Measurements from ENCODE around the gene ZNF789. TPM values are rescaled to one million over a fixed set of nuclear protein-coding genes. Genes with fewer than 3 reads are reported as not detected.
"Not testable (repeated sequence)": the region's sequence is repeated elsewhere in the genome, so short reads cannot be mapped to it uniquely, and the experiment has no call there.

Gene ZNF789
- total RNA-seq, result 10 to 100 TPM in 1 of 4 donors, 1 to 10 TPM in 3; 3.4 to 11.5 (median 7.1) TPM

- DNase-seq (ENCODE audit: low spot score) (peak; percentile 98), ATAC-seq (ENCODE audit: low FRiP score) (peak; percentile 100)
- TF ChIP-seq CTCF (IDR thresholded peaks at IDR 0.05), result no peak
Measured at GRCh38 chr7:99472561-99473314, at the start of gene ZNF789. ZNF789 (plus strand) TSS chr7:99472890; CDS start chr7:99476457, 3,567 bp downstream.

DNA sequence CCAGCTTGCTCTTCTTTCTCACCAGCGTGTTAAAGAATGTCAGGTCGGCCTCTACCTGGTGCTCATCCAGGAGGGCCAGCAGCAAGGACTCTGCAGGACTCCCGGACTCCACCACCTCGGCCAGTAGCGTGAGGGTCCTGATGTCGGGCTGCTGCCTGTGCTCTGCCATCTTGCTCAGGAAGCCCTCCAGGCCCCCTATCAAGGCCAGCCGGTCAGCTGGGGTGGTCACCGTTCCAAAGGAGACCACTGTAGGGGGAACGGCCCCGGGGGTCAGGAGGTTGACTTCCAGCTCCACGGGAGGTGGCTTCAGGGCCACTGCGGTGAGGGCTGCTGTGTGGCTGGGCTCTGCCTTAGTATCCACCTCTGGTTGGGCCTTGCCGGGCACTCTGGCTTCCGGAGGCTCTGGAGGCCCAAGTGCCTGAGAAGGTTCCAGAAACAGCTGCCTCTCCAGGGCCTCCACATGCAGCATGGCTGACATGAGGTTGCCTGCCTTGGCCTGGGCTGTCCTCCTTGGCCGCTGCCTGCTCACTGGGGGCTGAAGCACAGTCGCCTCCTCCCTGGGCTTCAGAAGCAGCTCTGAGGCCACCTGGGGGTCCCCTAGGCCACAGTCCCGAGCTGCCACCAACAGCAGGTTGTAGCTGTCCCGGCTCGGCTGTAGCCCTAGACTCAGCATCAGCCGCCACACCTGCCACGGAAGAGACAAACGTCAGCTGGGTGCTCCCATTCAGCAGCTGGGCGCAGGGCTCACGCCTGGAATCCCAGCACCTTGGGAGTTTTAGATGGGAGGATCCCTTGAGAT is 47.6 kb upstream of the ZNF789 start:
- TF ChIP-seq CTCF (IDR thresholded peaks at IDR 0.05), result no peak
- no peak for DNase-seq (ENCODE audit: low spot score)
- no peak for ATAC-seq (ENCODE audit: low FRiP score)

DNA sequence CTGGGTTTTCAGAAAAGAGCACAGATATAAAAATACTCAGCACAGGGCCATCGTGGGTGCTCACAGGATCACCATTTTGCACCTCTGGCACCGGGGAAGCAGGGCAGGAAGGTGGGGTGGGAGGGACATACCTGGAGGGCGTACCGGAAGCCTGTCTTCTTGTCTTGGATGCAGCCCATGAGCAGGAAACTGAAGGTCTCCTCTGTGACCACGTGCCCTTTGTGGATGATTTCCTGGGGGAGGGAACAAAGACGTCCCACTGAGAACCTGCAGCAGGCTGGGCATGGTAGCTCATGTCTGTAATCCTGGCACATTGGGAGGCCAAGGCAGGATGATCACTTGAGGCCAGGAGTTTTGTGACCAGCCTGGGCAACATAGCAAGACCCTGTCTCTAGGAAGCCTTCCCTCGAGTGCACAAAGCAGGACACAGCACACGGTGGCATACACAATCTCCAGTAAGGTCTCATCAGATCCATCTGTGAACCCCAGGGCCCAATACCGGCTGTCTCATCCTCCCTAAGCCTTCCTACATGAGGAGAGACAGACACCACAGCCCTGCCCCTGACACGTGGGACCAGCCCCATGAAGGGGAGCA is 43.6 kb upstream of the ZNF789 start:
- ATAC-seq (ENCODE audit: low FRiP score) (no peak), DNase-seq (ENCODE audit: low spot score) (no peak)
- TF ChIP-seq CTCF (IDR thresholded peaks at IDR 0.05), result no peak

- DNase-seq (ENCODE audit: low spot score) (no peak), ATAC-seq (ENCODE audit: low FRiP score) (no peak)
- no peak for TF ChIP-seq CTCF (IDR thresholded peaks at IDR 0.05)
Measured at GRCh38 chr7:99429756-99430155, 42.9 kb upstream of the ZNF789 start.

- not testable (repeated sequence) for ATAC-seq (ENCODE audit: low FRiP score)
Measured at GRCh38 chr7:99431756-99432540, 40.7 kb upstream of the ZNF789 start.

DNA sequence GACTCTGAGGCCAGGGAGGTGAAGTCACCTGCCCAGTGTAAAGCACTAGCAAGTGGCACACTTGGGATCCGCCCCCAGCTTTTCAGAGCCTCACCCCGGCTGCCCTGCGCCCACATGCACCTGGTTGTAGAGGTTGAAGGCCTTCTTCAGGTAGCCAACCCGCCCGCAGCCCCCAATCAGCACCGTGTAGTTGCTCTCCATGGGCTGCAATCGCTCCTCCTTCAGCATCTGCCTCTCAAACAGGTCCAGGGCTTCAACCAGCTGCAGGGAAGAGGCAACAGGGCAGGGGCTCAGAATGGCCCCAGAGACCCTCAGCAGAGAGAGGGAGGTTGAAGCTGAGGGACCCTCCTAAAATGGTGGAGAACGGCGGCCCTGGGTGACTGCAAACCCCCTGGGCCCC is 39.5 kb upstream of the ZNF789 start:
- TF ChIP-seq CTCF (IDR thresholded peaks at IDR 0.05), result no peak
- DNase-seq (ENCODE audit: low spot score) (no peak), ATAC-seq (ENCODE audit: low FRiP score) (no peak)

More at GRCh38 chr7:99431756-99432540, 40.7 kb upstream of the ZNF789 start:
- not testable (repeated sequence) for DNase-seq (ENCODE audit: low spot score)
